Measurements from ENCODE around the gene NUPR2.

DNA sequence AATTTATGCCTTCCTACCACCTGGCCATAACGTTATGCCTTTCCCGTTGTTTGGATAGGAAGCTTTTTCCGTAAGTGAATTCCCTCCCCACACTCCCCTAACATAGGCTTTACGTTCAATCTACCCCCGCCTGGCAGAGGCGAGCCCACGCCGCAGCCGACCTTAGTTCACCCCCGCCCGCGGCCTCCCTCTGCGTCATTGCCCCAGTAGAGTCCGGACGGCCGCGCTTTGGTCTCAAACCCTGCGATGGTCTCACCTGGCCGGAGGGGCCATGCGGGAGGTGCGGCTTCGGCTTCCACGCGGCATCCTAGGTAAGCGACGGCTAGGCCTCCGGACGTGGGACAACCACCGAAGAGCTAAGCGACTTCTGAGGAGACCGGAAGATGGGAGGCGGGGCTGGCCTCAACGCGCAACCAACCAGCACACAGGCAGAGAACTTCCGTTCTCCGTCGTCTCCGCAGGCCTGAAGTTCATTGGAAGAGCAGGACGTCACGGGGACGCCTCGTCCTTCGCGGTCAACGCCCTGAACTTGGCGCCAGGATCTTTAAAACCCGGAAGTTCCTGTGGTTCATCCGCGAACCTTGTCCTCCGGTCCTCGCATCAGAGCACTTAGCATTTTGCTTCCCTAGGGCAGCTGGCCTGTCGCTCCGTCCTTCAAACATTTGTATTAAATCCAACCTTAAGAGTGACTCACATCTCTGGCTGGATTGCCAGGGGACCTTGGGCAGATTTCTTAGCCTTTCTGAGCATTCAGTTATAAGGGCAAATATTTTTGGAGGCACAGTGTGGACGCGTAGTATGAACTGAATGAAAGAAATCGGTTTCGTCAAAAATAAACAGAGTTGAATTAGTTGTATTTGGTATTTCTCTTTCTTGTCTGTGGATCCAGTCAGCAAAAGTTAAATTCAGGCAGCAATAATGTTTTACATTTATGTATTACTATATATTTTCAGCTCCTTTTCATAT lies 9.8 kb downstream of the NUPR2 start, which contains the start of gene CHCHD2:
- peak; percentile 43 for TF ChIP-seq POLR2A (IDR thresholded peaks at IDR 0.05)
- TF ChIP-seq, protein P1, sequence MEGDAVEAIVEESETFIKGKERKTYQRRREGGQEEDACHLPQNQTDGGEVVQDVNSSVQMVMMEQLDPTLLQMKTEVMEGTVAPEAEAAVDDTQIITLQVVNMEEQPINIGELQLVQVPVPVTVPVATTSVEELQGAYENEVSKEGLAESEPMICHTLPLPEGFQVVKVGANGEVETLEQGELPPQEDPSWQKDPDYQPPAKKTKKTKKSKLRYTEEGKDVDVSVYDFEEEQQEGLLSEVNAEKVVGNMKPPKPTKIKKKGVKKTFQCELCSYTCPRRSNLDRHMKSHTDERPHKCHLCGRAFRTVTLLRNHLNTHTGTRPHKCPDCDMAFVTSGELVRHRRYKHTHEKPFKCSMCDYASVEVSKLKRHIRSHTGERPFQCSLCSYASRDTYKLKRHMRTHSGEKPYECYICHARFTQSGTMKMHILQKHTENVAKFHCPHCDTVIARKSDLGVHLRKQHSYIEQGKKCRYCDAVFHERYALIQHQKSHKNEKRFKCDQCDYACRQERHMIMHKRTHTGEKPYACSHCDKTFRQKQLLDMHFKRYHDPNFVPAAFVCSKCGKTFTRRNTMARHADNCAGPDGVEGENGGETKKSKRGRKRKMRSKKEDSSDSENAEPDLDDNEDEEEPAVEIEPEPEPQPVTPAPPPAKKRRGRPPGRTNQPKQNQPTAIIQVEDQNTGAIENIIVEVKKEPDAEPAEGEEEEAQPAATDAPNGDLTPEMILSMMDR (IDR thresholded peaks at IDR 0.05): no peak

Data from testis (tissue), 2 donors.